ENCODE data around the gene GUCY2F.

The GUCY2F gene

DNA sequence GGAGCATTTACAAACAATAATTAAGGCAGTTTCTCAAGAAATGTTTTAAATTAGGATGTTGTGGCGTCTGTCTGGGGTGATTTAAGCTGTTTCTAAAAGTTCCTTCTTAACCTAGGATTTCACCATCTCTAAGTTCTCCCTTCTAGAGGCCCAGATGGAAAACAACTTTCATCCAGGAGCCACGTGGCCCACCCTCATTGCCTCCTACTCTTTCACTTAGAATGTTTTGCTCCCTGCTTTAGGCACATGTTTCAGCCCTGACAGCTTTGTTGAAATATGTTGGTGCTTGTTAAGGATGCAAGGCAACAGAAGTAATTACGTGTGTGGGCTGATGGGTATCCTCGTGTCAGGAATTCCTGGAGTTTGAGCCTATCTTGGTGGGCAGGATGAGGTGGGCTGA, 131.3 kb downstream of the GUCY2F start:
- H3K27me3 ChIP-seq (replicated peaks; ENCODE audit: insufficient read depth, low read length) = no peaks in the 10 kb centered on the region
- no peaks in the 10 kb centered on the region for H3K4me1 ChIP-seq (ENCODE audit: low read length)
- H3K9ac ChIP-seq (ENCODE audit: low read length) = no peak overlapping the region
- no peaks in the 10 kb centered on the region for H3F3A ChIP-seq (ENCODE audit: insufficient read depth, low read length)
- no peak for TF ChIP-seq EZH2 (optimal IDR thresholded peaks at IDR 0.05; ENCODE audit: low read depth, low read length)
- TF ChIP-seq, protein P1, sequence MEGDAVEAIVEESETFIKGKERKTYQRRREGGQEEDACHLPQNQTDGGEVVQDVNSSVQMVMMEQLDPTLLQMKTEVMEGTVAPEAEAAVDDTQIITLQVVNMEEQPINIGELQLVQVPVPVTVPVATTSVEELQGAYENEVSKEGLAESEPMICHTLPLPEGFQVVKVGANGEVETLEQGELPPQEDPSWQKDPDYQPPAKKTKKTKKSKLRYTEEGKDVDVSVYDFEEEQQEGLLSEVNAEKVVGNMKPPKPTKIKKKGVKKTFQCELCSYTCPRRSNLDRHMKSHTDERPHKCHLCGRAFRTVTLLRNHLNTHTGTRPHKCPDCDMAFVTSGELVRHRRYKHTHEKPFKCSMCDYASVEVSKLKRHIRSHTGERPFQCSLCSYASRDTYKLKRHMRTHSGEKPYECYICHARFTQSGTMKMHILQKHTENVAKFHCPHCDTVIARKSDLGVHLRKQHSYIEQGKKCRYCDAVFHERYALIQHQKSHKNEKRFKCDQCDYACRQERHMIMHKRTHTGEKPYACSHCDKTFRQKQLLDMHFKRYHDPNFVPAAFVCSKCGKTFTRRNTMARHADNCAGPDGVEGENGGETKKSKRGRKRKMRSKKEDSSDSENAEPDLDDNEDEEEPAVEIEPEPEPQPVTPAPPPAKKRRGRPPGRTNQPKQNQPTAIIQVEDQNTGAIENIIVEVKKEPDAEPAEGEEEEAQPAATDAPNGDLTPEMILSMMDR (IDR thresholded peaks at IDR 0.05; ENCODE audit: low read length) = no peak
- no peak for TF ChIP-seq EZH2phosphoT487 (IDR thresholded peaks at IDR 0.05; ENCODE audit: low read length)
- H3K9me2 ChIP-seq (replicated peaks; ENCODE audit: insufficient read depth, low read length) = no peaks in the 10 kb centered on the region
- H3K4me2 ChIP-seq (ENCODE audit: low read depth, low read length) = no peak overlapping the region
- H3K36me3 ChIP-seq (replicated peaks; ENCODE audit: insufficient read depth, low read length) = no peaks in the 10 kb centered on the region
- no peak overlapping the region for H3K4me3 ChIP-seq (ENCODE audit: low read length)
- H2AFZ ChIP-seq (ENCODE audit: low read length) = no peak overlapping the region
- H3K9me3 ChIP-seq (replicated peaks; ENCODE audit: insufficient read depth, low read length) = no peaks in the 10 kb centered on the region
- no peaks in the 10 kb centered on the region for H4K20me1 ChIP-seq (ENCODE audit: insufficient read depth, low read length)
- no peaks in the 10 kb centered on the region for H3K79me2 ChIP-seq (ENCODE audit: low read length)
- no peak for DNase-seq
- no peak overlapping the region for H3K27ac ChIP-seq (ENCODE audit: low read length)

DNA sequence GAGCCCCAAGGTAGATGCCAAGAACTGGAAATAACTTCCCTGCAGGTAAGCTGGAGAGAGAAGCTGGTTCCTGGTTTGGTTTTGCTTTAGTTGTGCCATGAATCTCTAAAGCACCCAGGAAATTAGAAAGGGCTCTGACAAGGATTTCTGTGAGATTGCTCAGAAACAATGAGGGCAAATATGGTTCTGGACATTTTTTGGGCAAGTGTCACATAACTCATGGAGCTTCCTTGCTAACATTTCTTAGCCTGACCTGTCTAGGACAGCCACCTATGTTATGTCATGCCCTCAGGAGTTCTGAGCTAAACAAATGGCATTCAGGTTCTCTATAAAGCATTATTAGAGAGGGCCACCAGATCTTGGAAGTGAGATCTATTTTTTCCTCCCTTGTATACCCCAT, 131.8 kb downstream of the GUCY2F start:
- Histone ChIP-seq H3K4me2 (ENCODE audit: low read depth, low read length) (no peak overlapping the region), H3K4me1 (ENCODE audit: low read length) (no peaks in the 10 kb centered on the region)
- no peak for DNase-seq

DNA sequence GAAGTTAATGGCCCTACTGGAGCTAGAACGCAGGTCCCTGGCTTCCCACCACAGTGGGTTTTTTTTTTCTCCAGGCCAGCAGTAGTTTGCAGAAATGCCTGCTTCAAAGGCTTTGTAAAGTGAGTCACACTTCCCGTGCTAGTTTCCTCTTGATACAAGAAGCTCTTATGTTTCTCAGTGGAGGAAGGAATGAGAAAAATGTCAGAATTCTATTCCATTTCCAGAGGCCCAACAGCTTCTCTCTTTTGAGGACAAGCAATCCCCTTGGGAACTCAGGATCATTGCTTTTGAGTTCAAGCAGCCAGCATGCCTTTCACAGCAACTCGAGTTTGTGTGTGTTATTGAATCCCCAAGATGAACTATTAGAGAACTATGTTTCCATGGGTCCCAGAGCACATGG, 134.3 kb downstream of the GUCY2F start:
- no peaks in the 10 kb centered on the region for H3F3A ChIP-seq (ENCODE audit: insufficient read depth, low read length)
- no peaks in the 10 kb centered on the region for H3K79me2 ChIP-seq (ENCODE audit: low read length)
- H3K9me3 ChIP-seq (replicated peaks; ENCODE audit: insufficient read depth, low read length) = no peaks in the 10 kb centered on the region
- no peak overlapping the region for H3K4me3 ChIP-seq (ENCODE audit: low read length)
- H3K27me3 ChIP-seq (replicated peaks; ENCODE audit: insufficient read depth, low read length) = no peaks in the 10 kb centered on the region
- H3K27ac ChIP-seq (ENCODE audit: low read length) = no peak overlapping the region
- no peak for DNase-seq
- H3K9me2 ChIP-seq (replicated peaks; ENCODE audit: insufficient read depth, low read length) = no peaks in the 10 kb centered on the region
- H4K20me1 ChIP-seq (ENCODE audit: insufficient read depth, low read length) = no peaks in the 10 kb centered on the region
- H3K4me2 ChIP-seq (ENCODE audit: low read depth, low read length) = no peak overlapping the region
- no peaks in the 10 kb centered on the region for H3K36me3 ChIP-seq (replicated peaks; ENCODE audit: insufficient read depth, low read length)
- no peak overlapping the region for H2AFZ ChIP-seq (ENCODE audit: low read length)
- no peaks in the 10 kb centered on the region for H3K4me1 ChIP-seq (ENCODE audit: low read length)
- no peak for TF ChIP-seq EZH2phosphoT487 (IDR thresholded peaks at IDR 0.05; ENCODE audit: low read length)
- no peak overlapping the region for H3K9ac ChIP-seq (ENCODE audit: low read length)

More for the DNA sequence above, 131.8 kb downstream of the GUCY2F start:
- Histone ChIP-seq H3K9me2 (replicated peaks; ENCODE audit: insufficient read depth, low read length) (no peaks in the 10 kb centered on the region), H4K20me1 (ENCODE audit: insufficient read depth, low read length) (no peaks in the 10 kb centered on the region), H3K27me3 (replicated peaks; ENCODE audit: insufficient read depth, low read length) (no peaks in the 10 kb centered on the region), H3K36me3 (replicated peaks; ENCODE audit: insufficient read depth, low read length) (no peaks in the 10 kb centered on the region), H3K79me2 (ENCODE audit: low read length) (no peaks in the 10 kb centered on the region), H3K27ac (ENCODE audit: low read length) (no peak overlapping the region), H3F3A (ENCODE audit: insufficient read depth, low read length) (no peaks in the 10 kb centered on the region), H3K9me3 (replicated peaks; ENCODE audit: insufficient read depth, low read length) (no peaks in the 10 kb centered on the region), H2AFZ (ENCODE audit: low read length) (no peak overlapping the region), H3K4me3 (ENCODE audit: low read length) (no peak overlapping the region), H3K9ac (ENCODE audit: low read length) (no peak overlapping the region)
- TF ChIP-seq, protein P1 (IDR thresholded peaks at IDR 0.05; ENCODE audit: low read length) = no peak
- no peak for TF ChIP-seq EZH2phosphoT487 (IDR thresholded peaks at IDR 0.05; ENCODE audit: low read length)
- no peak for TF ChIP-seq EZH2 (optimal IDR thresholded peaks at IDR 0.05; ENCODE audit: low read depth, low read length)

DNA sequence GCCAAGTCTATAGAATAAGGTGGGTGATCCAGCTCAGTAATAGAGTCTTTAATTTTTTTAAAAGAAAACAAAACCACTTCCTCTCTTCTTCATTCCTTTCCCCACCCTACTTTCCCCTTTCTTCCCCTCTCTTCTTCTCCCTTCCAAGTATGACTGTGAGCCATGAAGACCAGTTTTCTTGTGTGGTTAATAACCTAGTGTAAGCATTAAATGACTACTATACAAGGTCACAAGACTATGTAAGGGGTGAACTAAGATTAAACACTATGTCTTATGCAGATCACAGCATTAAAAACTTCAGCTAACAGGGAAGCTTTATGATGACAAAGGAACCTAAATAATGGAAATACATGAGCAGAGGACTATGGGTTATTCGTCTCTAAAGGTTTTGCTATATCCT, 135.4 kb downstream of the GUCY2F start:
- Histone ChIP-seq H3K27ac (ENCODE audit: low read length) (no peak overlapping the region), H2AFZ (ENCODE audit: low read length) (no peak overlapping the region), H3K4me1 (ENCODE audit: low read length) (no peaks in the 10 kb centered on the region), H4K20me1 (ENCODE audit: insufficient read depth, low read length) (no peaks in the 10 kb centered on the region), H3K27me3 (replicated peaks; ENCODE audit: insufficient read depth, low read length) (no peaks in the 10 kb centered on the region), H3K9me2 (replicated peaks; ENCODE audit: insufficient read depth, low read length) (no peaks in the 10 kb centered on the region), H3K9me3 (replicated peaks; ENCODE audit: insufficient read depth, low read length) (no peaks in the 10 kb centered on the region), H3K9ac (ENCODE audit: low read length) (no peak overlapping the region), H3K79me2 (ENCODE audit: low read length) (no peaks in the 10 kb centered on the region), H3K4me3 (ENCODE audit: low read length) (no peak overlapping the region), H3F3A (ENCODE audit: insufficient read depth, low read length) (no peaks in the 10 kb centered on the region), H3K4me2 (ENCODE audit: low read depth, low read length) (no peak overlapping the region), H3K36me3 (replicated peaks; ENCODE audit: insufficient read depth, low read length) (no peaks in the 10 kb centered on the region)
- no peak for TF ChIP-seq EZH2phosphoT487 (IDR thresholded peaks at IDR 0.05; ENCODE audit: low read length)
- TF ChIP-seq EZH2 (optimal IDR thresholded peaks at IDR 0.05; ENCODE audit: low read depth, low read length) = no peak
- TF ChIP-seq, protein P1 (IDR thresholded peaks at IDR 0.05; ENCODE audit: low read length) = no peak
- DNase-seq = no peak

All from MM.1S (cell line).